ENCODE data around the gene ZNF490.

- TF ChIP-seq POLR2A (IDR thresholded peaks at IDR 0.05) (no peak), CTCF (IDR thresholded peaks at IDR 0.05) (no peak)
Observed at GRCh38 chr19:12574036-12574435, 36.6 kb downstream of the ZNF490 start.
